Dedifferentiated amniotic fluid mesenchymal stem cell (primary cell): ENCODE results near the gene C20orf204.

Experiments
- DNase-seq: peaks from one replicate; pipeline ENCODE4 v3.0.0-alpha.2; 2016; ENCODE audit errors: extremely low spot score

Gene C20orf204

GRCh38 chr20:64027981-64028685 is 7.8 kb upstream of the C20orf204 start:
- DNase-seq, result no peak

DNA sequence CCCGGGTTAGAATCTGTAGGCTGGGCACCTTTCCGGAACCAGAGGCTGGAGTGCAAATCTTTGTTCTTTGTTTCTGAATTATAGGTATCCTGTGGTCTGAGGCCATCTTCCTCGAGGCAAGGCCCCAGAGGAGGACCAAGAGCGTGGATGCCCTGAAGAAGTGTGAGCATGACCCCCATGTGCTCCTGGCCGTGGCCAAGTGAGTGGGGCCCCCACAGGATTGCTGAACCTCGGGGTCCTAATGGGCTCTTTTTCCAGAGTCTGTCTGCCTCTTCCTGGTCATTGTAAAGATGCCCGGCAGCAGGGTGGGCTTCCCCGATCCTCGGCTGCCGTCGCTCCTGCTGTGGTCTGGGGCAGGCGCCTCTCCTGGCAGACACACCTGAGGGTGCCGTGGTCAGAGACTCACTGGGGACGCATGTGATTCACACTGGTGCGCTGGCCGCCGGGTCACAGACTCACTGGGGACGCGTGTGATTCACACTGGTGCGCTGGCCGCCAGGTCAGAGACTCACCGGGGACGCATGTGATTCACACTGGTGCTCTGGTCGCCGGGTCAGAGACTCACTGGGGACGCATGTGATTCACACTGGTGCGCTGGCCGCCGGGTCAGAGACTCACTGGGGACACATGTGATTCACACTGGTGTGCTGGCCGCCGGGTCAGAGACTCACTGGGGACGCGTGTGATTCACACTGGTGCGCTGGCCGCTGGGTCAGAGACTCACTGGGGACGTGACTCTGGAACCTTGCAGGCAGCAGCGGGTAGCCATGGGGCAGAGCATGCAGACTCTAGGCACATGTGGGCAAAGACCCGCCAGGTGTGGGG is 6.5 kb upstream of the C20orf204 start:
- DNase-seq, result no peak

- DNase-seq, result no peak
Observed at GRCh38 chr20:64030371-64031134, 5.4 kb upstream of the C20orf204 start.

- DNase-seq, result no peak
Observed at GRCh38 chr20:64031822-64032314, 4.1 kb upstream of the C20orf204 start.

DNA sequence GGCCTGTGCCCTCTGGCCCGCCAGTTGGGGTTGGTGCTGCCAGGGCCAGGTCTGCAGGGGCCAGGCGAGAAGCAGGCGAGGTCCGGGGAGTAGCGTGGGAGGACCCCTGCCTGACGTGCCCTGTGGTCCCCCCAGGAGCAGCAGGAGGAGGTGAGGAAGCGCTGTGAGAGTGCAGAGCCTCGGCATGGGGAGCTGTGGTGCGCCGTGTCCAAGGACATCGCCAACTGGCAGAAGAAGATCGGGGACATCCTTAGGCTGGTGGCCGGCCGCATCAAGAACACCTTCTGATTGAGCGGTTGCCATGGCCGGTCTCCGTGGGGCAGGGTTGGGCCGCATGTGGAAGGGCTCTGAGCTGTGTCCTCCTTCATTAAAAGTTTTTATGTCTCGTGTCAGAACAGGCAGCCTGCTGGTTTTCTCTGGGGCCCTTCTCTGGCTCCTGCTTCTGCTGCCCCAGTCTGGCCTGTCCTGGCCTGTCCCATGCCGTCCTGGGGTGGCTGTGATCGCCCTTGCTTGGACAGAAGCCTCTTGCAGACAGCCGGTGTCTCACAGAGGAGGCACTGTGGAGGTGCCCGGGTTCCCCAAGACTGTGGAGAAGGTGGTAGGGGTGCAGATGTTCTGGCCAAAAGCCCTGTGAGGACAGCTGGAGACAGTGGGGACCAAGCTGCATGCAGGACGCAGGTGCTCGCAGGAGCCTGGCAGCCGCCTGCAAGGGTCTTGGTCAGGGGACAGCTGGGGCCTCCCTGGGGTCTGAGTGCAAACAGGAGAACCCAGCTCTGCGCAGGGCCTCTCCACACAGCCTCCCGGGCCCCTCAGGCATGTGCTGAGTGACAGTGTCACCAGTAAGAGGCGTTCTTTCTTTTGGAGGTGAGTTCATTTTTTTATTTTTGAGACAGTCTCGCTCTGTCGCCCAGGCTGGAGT is 3.0 kb upstream of the C20orf204 start:
- DNase-seq, result no peak

DNA sequence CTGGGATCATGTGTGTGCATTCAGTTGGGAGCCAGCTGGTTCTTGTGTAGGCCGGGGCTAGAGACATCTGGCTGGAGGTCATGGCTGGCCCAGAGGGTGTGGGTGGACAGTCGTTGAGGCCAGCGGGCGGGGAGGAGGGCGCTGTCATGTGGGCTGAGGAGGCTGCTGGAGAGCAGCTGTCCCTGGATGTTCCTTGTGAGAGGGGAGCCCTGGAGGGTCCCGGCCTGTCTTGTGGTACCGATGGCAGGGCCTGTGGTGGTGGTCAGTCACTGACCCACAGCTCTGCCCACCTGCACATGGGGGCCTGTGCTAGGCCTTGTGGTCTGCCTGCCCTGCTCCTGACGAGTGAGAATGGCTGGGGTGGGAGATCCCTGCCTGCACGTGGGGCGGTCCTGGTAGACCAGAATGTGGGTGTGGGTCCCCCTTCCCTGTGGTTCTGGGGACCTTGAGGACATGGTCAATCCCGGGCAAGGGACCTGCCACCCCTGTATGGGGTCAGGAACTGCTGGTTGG is 1.9 kb upstream of the C20orf204 start:
- no peak for DNase-seq

DNA sequence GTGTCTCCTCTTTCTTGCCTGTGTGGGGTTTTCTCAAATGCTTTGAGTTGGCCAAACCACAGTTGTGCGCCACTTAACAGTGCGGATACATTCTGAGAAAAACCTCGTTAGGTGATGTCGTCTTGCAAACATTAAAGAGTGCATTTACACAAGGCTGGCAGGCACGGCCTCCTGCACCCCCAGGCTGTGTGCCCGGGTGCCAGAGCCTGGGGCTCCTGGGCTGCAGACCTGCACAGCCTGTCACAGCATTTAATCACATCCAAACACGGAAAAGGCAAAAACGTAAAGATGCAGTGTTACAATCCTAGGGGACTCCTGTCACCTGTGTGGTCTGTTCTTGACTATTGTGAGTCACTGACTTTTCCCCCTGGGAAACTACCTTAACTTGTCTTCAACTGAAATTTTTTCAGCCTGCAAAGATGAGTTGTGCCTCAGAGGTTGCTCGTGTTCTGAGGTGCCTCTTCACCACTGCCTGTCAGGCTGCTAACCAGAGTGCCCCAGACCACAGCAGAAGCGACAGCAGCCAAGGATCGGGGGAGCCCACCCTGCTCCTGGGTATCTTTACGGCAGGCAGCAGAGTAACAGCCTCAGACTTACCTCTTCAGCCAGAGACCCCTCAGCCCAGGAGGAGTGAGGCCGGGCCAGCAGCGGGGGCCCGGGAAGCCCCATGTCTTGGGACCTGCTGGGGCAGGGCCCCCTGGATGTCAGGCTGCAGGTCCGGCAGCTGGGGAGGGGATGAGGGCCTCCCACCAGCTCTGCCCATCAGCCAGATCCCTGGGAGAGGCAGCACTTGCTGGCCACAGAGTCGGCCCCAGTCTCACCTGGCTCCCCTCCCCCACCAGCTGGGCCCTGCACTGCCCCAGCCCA is 683 bp upstream of the C20orf204 start:
- DNase-seq, result no peak

- no peak for DNase-seq
Observed at GRCh38 chr20:64036346-64037198, 590 bp downstream of the C20orf204 start.

- no peak for DNase-seq
Observed at GRCh38 chr20:64037199-64037497, 1.2 kb downstream of the C20orf204 start.

GRCh38 chr20:64037498-64038213 is 1.7 kb downstream of the C20orf204 start:
- DNase-seq, result no peak

- DNase-seq, result no peak
Observed at GRCh38 chr20:64038224-64038564, 2.2 kb downstream of the C20orf204 start.

DNA sequence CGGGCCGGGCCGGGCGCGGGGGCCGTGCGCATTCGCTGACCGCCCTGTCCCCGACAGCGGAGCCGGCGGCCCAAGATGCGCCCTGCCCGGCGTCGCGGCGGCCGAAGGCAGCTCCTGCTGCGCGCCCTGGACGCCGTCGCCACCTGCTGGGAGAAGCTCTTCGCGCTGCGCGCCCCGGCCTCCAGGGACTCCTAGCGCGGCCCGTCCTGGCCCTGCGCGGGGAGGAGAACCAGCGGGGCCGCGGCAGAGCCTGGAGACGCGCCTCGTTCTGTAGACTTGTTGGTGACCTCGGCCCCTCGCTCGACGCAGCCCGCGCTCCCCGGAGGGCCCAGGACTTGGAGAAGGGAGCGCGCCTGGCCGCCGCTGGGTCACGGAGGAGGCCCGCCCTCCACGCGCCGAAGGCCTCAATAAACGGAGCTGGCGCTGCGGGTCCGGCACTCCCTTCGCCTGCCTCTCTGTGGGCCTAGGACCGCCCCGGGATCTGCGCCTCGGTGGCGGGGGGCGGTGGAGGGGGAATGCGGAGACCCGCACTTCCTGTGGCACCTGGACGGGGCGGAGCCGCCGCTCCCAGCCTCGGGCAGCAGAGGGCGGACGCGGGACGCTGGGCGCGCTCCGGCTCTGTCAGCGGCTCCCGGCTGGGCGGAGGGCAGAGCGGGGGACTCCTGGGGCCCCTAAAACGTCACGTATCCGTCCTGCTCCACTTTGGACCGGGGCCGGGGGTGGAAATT is 2.7 kb downstream of the C20orf204 start:
- DNase-seq, result no peak

DNA sequence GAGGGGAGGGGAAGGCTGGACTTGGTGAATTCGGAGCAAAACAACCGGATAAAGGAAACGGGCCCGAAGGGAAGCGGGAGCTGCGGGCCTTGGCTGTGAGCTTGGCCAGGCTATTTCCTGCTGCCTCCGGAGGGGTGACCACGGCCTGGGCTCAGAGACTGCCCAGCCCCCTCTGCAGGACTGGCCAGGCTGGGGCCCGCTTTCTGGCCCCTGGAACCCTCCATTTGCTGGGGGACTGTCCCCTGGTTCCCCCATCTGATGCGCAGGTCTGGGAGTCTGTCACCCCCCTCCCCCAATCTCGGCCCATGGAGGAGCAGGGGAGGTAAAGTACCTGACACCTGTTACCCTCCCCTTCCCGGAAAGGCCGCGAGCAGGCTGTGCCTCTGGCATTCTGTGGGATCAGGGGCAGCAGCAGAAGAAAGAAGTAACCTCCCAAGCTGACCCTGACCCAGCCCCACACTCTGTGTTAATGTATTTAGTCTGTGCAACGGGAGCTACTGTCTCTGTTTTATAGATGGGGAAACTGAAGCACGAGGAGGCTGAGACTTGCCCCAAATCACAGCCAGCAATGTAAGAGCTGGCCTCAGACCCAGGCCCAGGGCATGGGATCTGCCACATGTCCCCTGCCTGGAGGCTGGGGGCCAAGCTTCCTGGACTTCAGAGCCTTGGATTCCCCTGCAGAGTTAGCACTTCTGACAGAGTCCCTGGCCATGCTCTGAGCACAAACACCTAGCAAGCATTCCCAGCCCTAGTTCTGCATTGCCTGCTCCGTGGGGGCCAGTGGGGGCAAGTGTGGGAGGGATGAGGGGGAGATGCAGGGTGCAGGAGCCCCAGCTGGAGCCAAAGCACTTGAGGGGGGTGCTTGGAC is 3.5 kb downstream of the C20orf204 start:
- DNase-seq, result no peak

GRCh38 chr20:64040231-64041039 is 4.5 kb downstream of the C20orf204 start:
- DNase-seq, result no peak

DNA sequence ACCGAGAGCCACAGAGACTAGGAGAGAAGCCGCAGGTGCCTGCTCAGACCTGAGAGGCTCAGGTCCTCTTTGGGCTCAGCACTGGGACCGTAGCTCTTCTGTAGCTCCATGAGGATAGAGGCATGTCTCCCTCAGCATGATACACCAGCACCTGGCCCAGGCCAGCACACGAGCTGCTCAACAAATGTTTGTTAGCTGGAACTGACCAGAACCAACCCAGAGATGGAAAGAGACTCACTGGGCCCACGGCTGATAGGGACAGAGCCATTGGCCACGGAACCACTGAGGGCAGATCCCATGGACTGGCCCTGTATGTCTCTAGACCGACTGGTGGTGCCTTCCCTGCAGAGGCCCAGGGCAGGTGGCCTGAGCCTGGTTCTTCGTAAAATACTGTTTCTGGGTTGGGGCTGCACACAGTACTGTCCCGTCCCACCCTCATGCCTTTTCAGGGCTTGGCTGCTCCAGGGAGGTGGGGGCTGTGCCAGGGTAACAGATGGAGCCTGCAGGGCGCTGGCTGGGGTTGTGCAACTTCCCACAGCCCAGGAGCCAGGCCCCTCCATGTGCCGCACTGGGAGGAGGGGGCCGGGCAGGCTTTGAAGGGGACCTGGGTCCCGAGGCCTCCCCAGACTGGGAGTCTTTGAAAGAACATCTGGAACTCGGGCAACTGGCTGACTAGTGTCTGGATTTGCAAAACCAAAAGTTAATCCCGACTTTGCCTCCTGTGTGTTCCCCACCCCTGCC is 5.2 kb downstream of the C20orf204 start:
- no peak for DNase-seq

DNA sequence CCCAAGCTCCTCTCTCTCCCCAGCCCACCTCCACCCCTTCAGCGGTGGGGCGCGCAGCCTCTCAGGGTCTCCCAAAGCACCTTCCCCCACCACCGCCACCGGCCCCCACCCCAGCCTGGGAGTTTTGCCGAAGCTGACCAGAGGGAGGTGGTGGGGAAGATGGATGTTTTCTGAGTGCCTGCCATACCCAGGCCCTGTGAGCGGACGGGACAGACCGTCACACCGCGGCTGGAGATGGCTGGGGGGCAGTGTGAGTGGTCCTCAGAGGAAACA is 5.7 kb downstream of the C20orf204 start:
- DNase-seq, result no peak
